ENCODE measurements around the gene FAM177A1.
"Not testable (repeated sequence)": the region's sequence is repeated elsewhere in the genome, so short reads cannot be mapped to it uniquely, and the experiment has no call there.

The FAM177A1 gene

GRCh38 chr14:35034440-35034833 is 11.6 kb upstream of the FAM177A1 start:
- Histone ChIP-seq H3K4me2 (ENCODE audit: low read length) (no peak overlapping the region), H3K9me3 (ENCODE audit: low read length) (0 out of 2 replicates have a peak, but pooled peaks cover 2% of the 10 kb centered on the region), H3K27me3 (ENCODE audit: insufficient read depth, low read length) (no peaks in the 10 kb centered on the region), H2AFZ (ENCODE audit: low read length) (no peak overlapping the region), H3F3A (ENCODE audit: insufficient read depth, low read length) (no peaks in the 10 kb centered on the region), H3K4me1 (ENCODE audit: insufficient read depth, low read length, severe bottlenecking) (no peaks in the 10 kb centered on the region), H3K79me2 (ENCODE audit: insufficient read depth, low read length) (no peaks in the 10 kb centered on the region), H3K4me3 (ENCODE audit: low read depth, low read length, poor library complexity, severe bottlenecking) (no peak overlapping the region), H3K9ac (ENCODE audit: low read length) (no peak overlapping the region), H3K36me3 (ENCODE audit: insufficient read depth, low read length) (peaks cover 28% of the 10 kb centered on the region), H3K27ac (ENCODE audit: low read depth, low read length, poor library complexity, severe bottlenecking) (no peak overlapping the region), H3K9me2 (ENCODE audit: low read depth, low read length) (no peaks in the 10 kb centered on the region), H4K20me1 (ENCODE audit: insufficient read depth, low read length) (no peaks in the 10 kb centered on the region)
- TF ChIP-seq EZH2 (IDR thresholded peaks at IDR 0.05; ENCODE audit: borderline replicate concordance, low read length) (no peak), CTCF (IDR thresholded peaks at IDR 0.05; ENCODE audit: low read length) (no peak)

DNA sequence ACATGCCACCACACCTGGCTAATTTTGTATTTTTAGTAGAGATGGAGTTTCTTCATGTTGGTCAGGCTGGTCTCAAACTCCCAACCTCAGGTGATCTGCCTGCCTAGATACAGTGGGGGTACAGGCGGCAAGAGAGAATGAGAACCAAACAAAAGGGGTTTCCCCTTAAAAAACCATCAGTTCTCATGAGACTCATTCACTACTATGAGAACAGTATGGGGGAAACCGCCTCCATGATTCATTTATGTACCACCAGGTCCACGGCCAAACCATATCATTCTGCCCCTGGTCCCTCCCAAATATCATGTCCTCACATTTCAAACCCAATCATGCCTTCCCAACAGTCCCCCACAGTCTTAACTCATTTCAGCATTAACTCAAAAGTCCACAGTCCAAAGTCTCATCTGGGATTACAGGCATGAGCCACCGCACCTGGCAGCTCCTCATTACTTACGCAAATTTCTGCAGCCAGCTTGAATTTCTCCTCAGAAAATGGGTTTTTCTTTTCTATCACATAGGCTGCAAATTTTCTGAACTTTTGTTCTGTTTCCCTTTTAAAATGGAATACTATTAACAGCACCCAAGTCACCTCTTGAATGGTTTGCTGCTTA is 11.0 kb upstream of the FAM177A1 start:
- H3K4me1 ChIP-seq (ENCODE audit: insufficient read depth, low read length, severe bottlenecking); H2AFZ ChIP-seq (ENCODE audit: low read length); H3K9me3 ChIP-seq (ENCODE audit: low read length); H3K27ac ChIP-seq (ENCODE audit: low read depth, low read length, poor library complexity, severe bottlenecking); H3K27me3 ChIP-seq (ENCODE audit: insufficient read depth, low read length); H3F3A ChIP-seq (ENCODE audit: insufficient read depth, low read length); H3K9me2 ChIP-seq (ENCODE audit: low read depth, low read length); H3K4me2 ChIP-seq (ENCODE audit: low read length); H3K79me2 ChIP-seq (ENCODE audit: insufficient read depth, low read length); H4K20me1 ChIP-seq (ENCODE audit: insufficient read depth, low read length); H3K9ac ChIP-seq (ENCODE audit: low read length); H3K4me3 ChIP-seq (ENCODE audit: low read depth, low read length, poor library complexity, severe bottlenecking): not testable (repeated sequence)
- H3K36me3 ChIP-seq (ENCODE audit: insufficient read depth, low read length), result peaks cover 25% of the 10 kb centered on the region

GRCh38 chr14:35038312-35038711 is 7.8 kb upstream of the FAM177A1 start:
- H3K4me3 ChIP-seq (ENCODE audit: low read depth, low read length, poor library complexity, severe bottlenecking); H3K27me3 ChIP-seq (ENCODE audit: insufficient read depth, low read length); H3K4me1 ChIP-seq (ENCODE audit: insufficient read depth, low read length, severe bottlenecking); H3K36me3 ChIP-seq (ENCODE audit: insufficient read depth, low read length); H4K20me1 ChIP-seq (ENCODE audit: insufficient read depth, low read length); H3F3A ChIP-seq (ENCODE audit: insufficient read depth, low read length); H3K79me2 ChIP-seq (ENCODE audit: insufficient read depth, low read length); H3K4me2 ChIP-seq (ENCODE audit: low read length); H2AFZ ChIP-seq (ENCODE audit: low read length); H3K9me3 ChIP-seq (ENCODE audit: low read length); H3K9me2 ChIP-seq (ENCODE audit: low read depth, low read length); H3K27ac ChIP-seq (ENCODE audit: low read depth, low read length, poor library complexity, severe bottlenecking); H3K9ac ChIP-seq (ENCODE audit: low read length): not testable (repeated sequence)

DNA sequence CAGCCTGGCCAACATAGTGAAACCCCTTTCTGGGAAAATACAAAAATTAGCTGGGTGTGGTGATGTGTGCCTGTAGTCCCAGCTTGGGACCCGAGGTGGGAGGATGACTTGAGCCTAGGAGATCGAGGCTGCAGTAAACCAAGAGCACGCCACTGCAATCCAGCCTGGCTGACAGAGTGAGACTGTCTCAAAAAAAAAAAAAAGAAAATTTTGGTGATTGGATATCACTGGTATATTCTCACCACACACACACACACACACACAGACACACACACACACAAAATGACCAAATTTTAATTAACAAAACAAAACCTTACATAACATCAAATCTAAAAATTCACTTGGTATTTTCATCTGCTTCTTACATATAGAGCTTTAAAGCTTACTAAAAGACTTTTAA is 3.4 kb upstream of the FAM177A1 start:
- no peaks in the 10 kb centered on the region for H3K9me3 ChIP-seq (ENCODE audit: low read length)
- H3F3A ChIP-seq (ENCODE audit: insufficient read depth, low read length), result 0 out of 2 replicates have a peak, but pooled peaks cover 3% of the 10 kb centered on the region
- TF ChIP-seq EZH2 (IDR thresholded peaks at IDR 0.05; ENCODE audit: borderline replicate concordance, low read length), result no peak
- TF ChIP-seq CTCF (IDR thresholded peaks at IDR 0.05; ENCODE audit: low read length), result no peak
- no peak overlapping the region for H3K4me3 ChIP-seq (ENCODE audit: low read depth, low read length, poor library complexity, severe bottlenecking)
- H3K4me1 ChIP-seq (ENCODE audit: insufficient read depth, low read length, severe bottlenecking), result peaks cover 15% of the 10 kb centered on the region
- H3K9me2 ChIP-seq (ENCODE audit: low read depth, low read length), result no peaks in the 10 kb centered on the region
- H3K9ac ChIP-seq (ENCODE audit: low read length), result no peak overlapping the region
- H2AFZ ChIP-seq (ENCODE audit: low read length), result no peak overlapping the region
- no peaks in the 10 kb centered on the region for H3K27me3 ChIP-seq (ENCODE audit: insufficient read depth, low read length)
- no peak overlapping the region for H3K4me2 ChIP-seq (ENCODE audit: low read length)
- H3K79me2 ChIP-seq (ENCODE audit: insufficient read depth, low read length), result no peaks in the 10 kb centered on the region
- H4K20me1 ChIP-seq (ENCODE audit: insufficient read depth, low read length), result no peaks in the 10 kb centered on the region
- H3K27ac ChIP-seq (ENCODE audit: low read depth, low read length, poor library complexity, severe bottlenecking), result no peak overlapping the region
- H3K36me3 ChIP-seq (ENCODE audit: insufficient read depth, low read length), result no peaks in the 10 kb centered on the region

All from OCI-LY1 (cell line).